Lower lobe of right lung (tissue), 2 donors: ENCODE results near the gene FAT4. TPM values are rescaled to one million over a fixed set of nuclear protein-coding genes. Genes with fewer than 3 reads are reported as not detected.

Experiments used
- ATAC-seq, 2 donors: fragments of 200-7000 bp; cut with Tn5 transposase; one replicate each; pipeline ENCODE4 v1.9.1; 2020 to 2022; ENCODE audit warnings: mild to moderate bottlenecking in 2 of 2, moderate library complexity in 2 of 2
- DNase-seq: peaks from one replicate; pipeline ENCODE4 v3.0.0-alpha.2; 2020
- H3K27ac ChIP-seq: fragments of 200-600 bp; one replicate; pipeline ENCODE4 v1.8.0; 2022
- H3K27me3 ChIP-seq: fragments of 200-600 bp; one replicate; pipeline ENCODE4 v1.8.0; 2022; ENCODE audit warnings: low read depth
- H3K36me3 ChIP-seq: fragments of 200-600 bp; one replicate; pipeline ENCODE4 v1.8.0; 2022; ENCODE audit warnings: mild to moderate bottlenecking
- H3K4me1 ChIP-seq: fragments of 200-600 bp; one replicate; pipeline ENCODE4 v1.8.0; 2022
- H3K4me3 ChIP-seq: fragments of 200-600 bp; one replicate; pipeline ENCODE4 v1.8.0; 2022; ENCODE audit warnings: mild to moderate bottlenecking
- H3K9me3 ChIP-seq: fragments of 200-600 bp; one replicate; pipeline ENCODE4 v1.8.0; 2022
- CTCF ChIP-seq: fragments of 200-600 bp; IDR thresholded peaks from one replicate; pipeline ENCODE4 v1.8.0; 2022; ENCODE audit warnings: antibody characterized with exemption, mild to moderate bottlenecking
- intact Hi-C: fragments of 100-400 bp; cut with DNase I; formaldehyde crosslinking; loops from one replicate; pipeline ENCODE4 v1.11.0; 2022
- total RNA-seq: library from RNA; stranded (reverse); fragmentation: NEBNext Ultra II Directional; extraction: Animal tissue kit (Norgen Biotek cat#: 25700); gene quantifications from one replicate; pipeline ENCODE4 v1.2.1, GENCODE V29; 2021
- donor health status: DM: no; HTN: yes; CAD: no; lungs with severe emphysema.

Gene FAT4
- total RNA-seq, 1 donor from 2014 or later, result 15.2 TPM

DNA sequence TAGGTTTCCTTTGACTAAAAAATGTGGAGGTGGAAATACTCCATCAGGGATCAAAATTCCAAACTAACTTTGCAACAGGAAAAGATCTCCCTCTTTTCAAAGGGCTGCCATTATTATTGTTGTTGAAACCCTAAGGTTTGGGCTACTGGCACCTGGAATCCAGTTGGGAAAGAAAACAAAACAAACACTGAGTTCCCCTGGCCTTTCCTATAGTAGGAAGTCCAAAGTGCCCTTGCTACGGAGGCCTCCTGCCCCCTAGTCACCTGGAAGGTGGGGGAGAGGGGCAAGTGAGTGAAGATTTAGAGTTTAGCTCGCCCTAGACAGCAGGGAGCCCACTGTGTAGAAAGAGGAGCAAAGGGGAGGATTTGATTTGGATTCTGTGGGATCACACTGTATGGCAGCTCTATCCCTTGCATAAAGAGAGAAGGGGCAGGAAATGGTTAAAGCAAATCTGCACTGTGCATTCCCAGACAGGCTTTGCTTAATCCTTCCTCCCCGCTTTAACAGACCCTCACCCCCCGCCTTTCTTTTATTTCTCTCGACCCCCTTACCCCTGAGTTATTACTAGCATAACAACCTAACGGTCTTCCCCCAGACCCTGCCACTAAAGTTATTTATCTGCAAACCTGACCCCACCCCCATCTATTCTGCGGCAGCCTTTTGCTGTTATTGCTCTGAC is 627 bp upstream of the FAT4 start:
- DNase-seq (no peak), ATAC-seq (peak in 1 of 2 donors; percentile 0)
- Histone ChIP-seq H3K4me3 (peak overlapping the region; percentile 72), H3K27me3 (no peaks in the 10 kb centered on the region), H3K36me3 (no peaks in the 10 kb centered on the region), H3K4me1 (peaks cover 44% of the 10 kb centered on the region), H3K9me3 (no peaks in the 10 kb centered on the region), H3K27ac (peak overlapping the region; percentile 60)
- no peak for TF ChIP-seq CTCF
- intact Hi-C loops, result loop anchor here (10.0 kb wide), 1 partner anchor 431 kb away; no protein-coding TSS in a partner anchor

DNA sequence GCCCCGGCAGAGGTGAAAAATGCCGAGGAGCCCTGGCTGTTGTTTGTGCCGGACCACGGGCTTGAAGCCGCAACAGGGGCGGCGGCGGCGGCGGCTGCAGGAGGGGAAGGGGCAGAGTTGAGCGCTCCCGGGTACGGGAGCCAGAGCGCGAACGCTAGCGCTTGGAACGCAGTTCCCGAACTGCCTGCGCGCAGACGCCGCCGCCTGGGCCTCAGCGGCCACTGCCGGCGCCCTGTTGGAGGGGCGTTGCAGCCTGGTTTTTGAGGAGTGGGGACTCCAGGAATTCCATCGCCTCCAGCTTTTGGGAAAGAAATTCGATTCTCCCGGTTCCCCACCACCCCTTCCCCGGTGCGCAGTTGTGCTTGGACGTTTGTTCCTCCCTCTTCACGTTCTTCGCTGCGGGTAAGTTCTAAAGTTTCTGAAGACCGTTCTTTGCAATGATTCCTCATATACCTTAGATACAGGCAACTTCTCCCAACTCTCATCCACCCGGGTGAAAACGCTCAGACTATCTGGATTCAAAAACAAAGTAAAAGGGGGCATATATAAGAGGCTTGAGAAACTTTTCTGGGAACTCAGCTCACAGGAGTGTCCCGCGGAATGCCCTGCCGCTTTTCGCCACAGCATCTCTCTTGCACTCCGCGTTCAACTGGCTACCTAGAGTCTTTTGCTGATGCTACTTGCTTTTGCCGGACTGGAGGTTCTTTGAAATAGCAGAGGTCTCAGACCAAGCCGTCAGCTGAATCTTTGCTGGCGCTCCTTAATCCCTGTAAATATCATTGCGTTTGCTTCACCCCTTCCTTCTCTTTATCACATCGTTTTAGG is 1.0 kb downstream of the FAT4 start:
- Histone ChIP-seq H3K36me3 (no peaks in the 10 kb centered on the region), H3K4me3 (peak overlapping the region; percentile 72), H3K9me3 (no peaks in the 10 kb centered on the region), H3K27me3 (no peaks in the 10 kb centered on the region), H3K4me1 (peaks cover 44% of the 10 kb centered on the region), H3K27ac (peak overlapping the region; percentile 85)
- DNase-seq, result peak; percentile 49
- intact Hi-C loops, result loop anchor here (10.0 kb wide), 1 partner anchor 429 kb away; no protein-coding TSS in a partner anchor
- peak; percentile 34 for TF ChIP-seq CTCF
- ATAC-seq, result peak; percentile 66 to 71

DNA sequence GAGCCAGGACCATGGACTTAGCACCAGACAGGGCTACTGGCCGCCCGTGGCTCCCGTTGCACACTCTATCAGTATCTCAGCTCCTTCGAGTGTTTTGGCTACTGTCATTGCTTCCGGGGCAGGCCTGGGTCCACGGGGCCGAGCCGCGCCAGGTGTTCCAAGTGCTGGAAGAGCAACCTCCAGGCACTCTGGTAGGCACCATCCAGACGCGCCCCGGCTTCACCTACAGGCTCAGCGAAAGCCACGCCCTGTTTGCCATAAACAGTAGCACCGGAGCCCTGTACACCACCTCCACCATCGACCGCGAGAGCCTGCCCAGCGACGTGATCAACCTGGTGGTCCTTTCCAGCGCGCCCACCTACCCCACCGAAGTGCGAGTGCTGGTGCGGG is 1.6 kb downstream of the FAT4 start:
- DNase-seq (peak; percentile 65), ATAC-seq (peak; percentile 18 to 44)
- H3K27ac ChIP-seq, result peak overlapping the region; percentile 85
- no peaks in the 10 kb centered on the region for H3K27me3 ChIP-seq
- H3K4me1 ChIP-seq, result peaks cover 44% of the 10 kb centered on the region
- no peak for TF ChIP-seq CTCF
- H3K9me3 ChIP-seq, result no peaks in the 10 kb centered on the region
- no peaks in the 10 kb centered on the region for H3K36me3 ChIP-seq
- intact Hi-C loops, result loop anchor here (10.0 kb wide), 1 partner anchor 428 kb away; no protein-coding TSS in a partner anchor
- peak overlapping the region; percentile 72 for H3K4me3 ChIP-seq

DNA sequence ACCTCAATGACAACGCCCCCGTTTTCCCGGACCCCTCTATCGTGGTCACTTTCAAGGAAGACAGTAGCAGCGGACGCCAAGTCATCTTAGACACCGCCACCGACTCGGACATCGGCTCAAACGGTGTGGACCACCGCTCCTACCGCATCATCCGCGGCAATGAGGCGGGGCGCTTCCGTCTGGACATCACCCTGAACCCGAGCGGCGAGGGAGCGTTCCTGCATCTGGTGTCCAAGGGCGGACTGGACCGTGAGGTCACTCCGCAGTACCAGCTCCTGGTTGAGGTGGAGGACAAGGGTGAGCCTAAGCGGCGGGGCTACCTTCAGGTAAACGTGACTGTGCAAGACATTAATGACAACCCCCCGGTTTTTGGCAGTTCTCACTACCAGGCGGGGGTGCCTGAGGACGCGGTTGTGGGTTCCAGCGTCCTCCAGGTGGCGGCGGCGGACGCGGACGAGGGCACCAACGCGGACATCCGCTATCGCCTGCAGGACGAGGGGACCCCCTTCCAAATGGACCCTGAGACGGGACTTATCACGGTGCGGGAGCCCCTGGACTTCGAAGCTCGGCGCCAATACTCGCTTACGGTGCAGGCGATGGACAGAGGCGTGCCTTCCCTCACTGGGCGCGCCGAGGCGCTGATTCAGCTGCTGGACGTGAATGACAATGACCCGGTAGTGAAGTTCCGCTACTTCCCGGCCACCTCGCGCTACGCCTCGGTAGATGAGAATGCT is 2.2 kb downstream of the FAT4 start:
- DNase-seq (peak; percentile 55), ATAC-seq (peak in 1 of 2 donors; percentile 6)
- Histone ChIP-seq H3K9me3 (no peaks in the 10 kb centered on the region), H3K27ac (peak overlapping the region; percentile 85), H3K27me3 (no peaks in the 10 kb centered on the region), H3K4me1 (peaks cover 44% of the 10 kb centered on the region), H3K4me3 (peak overlapping the region; percentile 72), H3K36me3 (no peaks in the 10 kb centered on the region)
- TF ChIP-seq CTCF, result peak; percentile 10
- intact Hi-C loops, result loop anchor here (10.0 kb wide), 1 partner anchor 428 kb away; no protein-coding TSS in a partner anchor

DNA sequence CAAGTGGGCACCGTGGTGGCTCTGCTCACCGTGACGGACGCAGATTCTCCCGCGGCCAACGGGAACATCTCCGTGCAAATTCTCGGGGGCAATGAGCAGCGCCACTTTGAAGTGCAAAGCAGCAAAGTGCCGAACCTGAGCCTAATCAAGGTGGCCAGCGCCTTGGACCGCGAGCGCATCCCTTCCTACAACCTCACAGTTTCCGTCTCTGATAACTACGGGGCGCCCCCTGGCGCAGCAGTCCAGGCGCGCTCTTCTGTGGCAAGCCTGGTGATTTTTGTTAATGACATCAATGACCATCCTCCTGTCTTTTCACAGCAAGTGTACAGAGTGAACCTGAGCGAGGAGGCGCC is 2.7 kb downstream of the FAT4 start:
- Histone ChIP-seq H3K27ac (peak overlapping the region; percentile 85), H3K4me1 (peaks cover 46% of the 10 kb centered on the region), H3K27me3 (no peaks in the 10 kb centered on the region), H3K4me3 (peak overlapping the region; percentile 72), H3K9me3 (no peaks in the 10 kb centered on the region), H3K36me3 (no peaks in the 10 kb centered on the region)
- no peak for ATAC-seq
- intact Hi-C loops, result loop anchor here (10.0 kb wide), 1 partner anchor 427 kb away; no protein-coding TSS in a partner anchor
- DNase-seq, result peak; percentile 52
- peak; percentile 39 for TF ChIP-seq CTCF
